SK-N-SH (cell line): ENCODE results near the gene CBFA2T2.

ENCODE experiments used
- EP300 ChIP-seq, 2 experiments: IDR thresholded peaks; 2 replicates each; pipeline versions ENCODE4 v1.4.0 to v1.6.1; 2012; ENCODE audit warnings: borderline replicate concordance in 1 of 2, low read depth in 1 of 2, low read length in 1 of 2
- EZH2phosphoT487 ChIP-seq: fragments of 200-600 bp; sonication (generic); IDR thresholded peaks from 2 replicates; pipeline ENCODE4 v1.6.1; 2017; ENCODE audit warnings: low read depth, mixed run types, mild to moderate bottlenecking, antibody characterized with exemption, moderate library complexity, borderline replicate concordance
- FOSL2 ChIP-seq: IDR thresholded peaks from 2 replicates; pipeline ENCODE4 v1.4.0; 2012; ENCODE audit warnings: low read depth, mild to moderate bottlenecking, moderate library complexity, borderline replicate concordance
- MXI1 ChIP-seq: IDR thresholded peaks from 2 replicates; pipeline ENCODE4 v1.6.1; 2012; ENCODE audit warnings: mild to moderate bottlenecking, low read depth, low read length, improper control_type of control experiment
- POLR2AphosphoS5 ChIP-seq: IDR thresholded peaks from 2 replicates; pipeline ENCODE4 v1.6.1; 2012; ENCODE audit warnings: low read depth, low read length
- USF2 ChIP-seq: fragments of 150-350 bp; IDR thresholded peaks from 2 replicates; pipeline ENCODE4 v1.6.1; 2017; ENCODE audit warnings: antibody characterized with exemption, low read length, low read depth, borderline replicate concordance
- YY1 ChIP-seq: IDR thresholded peaks from 2 replicates; pipeline ENCODE4 v1.4.0; 2012; ENCODE audit warnings: low read depth, mild to moderate bottlenecking
- ZBTB33 ChIP-seq: IDR thresholded peaks from 2 replicates; pipeline ENCODE4 v1.4.0; 2012; ENCODE audit warnings: low read depth, borderline replicate concordance
- TF ChIP-seq, protein P1 (sequence below): fragments of 200-600 bp; sonication (generic); IDR thresholded peaks from 2 replicates; pipeline ENCODE4 v1.6.1; 2017; ENCODE audit warnings: antibody characterized with exemption, mild to moderate bottlenecking, moderate library complexity
- TF ChIP-seq, protein P2 (sequence below): IDR thresholded peaks from 2 replicates; pipeline ENCODE4 v1.6.1; 2012; ENCODE audit warnings: mild to moderate bottlenecking, low read depth, low read length, moderate library complexity

GRCh38 chr20:33689493-33689892 lies 199.6 kb downstream of the CBFA2T2 start:
- TF ChIP-seq ZBTB33 (no peak), EZH2phosphoT487 (no peak), POLR2AphosphoS5 (no peak), YY1 (no peak), FOSL2 (no peak), EP300 (IDR thresholded peaks at IDR 0.05; ENCODE audit: borderline replicate concordance in 1 of 2, low read depth in 1 of 2, low read length in 1 of 2) (no peak), MXI1 (no peak), USF2 (no peak)
- TF ChIP-seq, protein P1, sequence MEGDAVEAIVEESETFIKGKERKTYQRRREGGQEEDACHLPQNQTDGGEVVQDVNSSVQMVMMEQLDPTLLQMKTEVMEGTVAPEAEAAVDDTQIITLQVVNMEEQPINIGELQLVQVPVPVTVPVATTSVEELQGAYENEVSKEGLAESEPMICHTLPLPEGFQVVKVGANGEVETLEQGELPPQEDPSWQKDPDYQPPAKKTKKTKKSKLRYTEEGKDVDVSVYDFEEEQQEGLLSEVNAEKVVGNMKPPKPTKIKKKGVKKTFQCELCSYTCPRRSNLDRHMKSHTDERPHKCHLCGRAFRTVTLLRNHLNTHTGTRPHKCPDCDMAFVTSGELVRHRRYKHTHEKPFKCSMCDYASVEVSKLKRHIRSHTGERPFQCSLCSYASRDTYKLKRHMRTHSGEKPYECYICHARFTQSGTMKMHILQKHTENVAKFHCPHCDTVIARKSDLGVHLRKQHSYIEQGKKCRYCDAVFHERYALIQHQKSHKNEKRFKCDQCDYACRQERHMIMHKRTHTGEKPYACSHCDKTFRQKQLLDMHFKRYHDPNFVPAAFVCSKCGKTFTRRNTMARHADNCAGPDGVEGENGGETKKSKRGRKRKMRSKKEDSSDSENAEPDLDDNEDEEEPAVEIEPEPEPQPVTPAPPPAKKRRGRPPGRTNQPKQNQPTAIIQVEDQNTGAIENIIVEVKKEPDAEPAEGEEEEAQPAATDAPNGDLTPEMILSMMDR, result no peak
- TF ChIP-seq, protein P2, sequence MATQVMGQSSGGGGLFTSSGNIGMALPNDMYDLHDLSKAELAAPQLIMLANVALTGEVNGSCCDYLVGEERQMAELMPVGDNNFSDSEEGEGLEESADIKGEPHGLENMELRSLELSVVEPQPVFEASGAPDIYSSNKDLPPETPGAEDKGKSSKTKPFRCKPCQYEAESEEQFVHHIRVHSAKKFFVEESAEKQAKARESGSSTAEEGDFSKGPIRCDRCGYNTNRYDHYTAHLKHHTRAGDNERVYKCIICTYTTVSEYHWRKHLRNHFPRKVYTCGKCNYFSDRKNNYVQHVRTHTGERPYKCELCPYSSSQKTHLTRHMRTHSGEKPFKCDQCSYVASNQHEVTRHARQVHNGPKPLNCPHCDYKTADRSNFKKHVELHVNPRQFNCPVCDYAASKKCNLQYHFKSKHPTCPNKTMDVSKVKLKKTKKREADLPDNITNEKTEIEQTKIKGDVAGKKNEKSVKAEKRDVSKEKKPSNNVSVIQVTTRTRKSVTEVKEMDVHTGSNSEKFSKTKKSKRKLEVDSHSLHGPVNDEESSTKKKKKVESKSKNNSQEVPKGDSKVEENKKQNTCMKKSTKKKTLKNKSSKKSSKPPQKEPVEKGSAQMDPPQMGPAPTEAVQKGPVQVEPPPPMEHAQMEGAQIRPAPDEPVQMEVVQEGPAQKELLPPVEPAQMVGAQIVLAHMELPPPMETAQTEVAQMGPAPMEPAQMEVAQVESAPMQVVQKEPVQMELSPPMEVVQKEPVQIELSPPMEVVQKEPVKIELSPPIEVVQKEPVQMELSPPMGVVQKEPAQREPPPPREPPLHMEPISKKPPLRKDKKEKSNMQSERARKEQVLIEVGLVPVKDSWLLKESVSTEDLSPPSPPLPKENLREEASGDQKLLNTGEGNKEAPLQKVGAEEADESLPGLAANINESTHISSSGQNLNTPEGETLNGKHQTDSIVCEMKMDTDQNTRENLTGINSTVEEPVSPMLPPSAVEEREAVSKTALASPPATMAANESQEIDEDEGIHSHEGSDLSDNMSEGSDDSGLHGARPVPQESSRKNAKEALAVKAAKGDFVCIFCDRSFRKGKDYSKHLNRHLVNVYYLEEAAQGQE, result no peak
